H9 (cell line): Measurements from ENCODE around the gene ACTA1. TPM values are rescaled to one million over a fixed set of nuclear protein-coding genes. Genes with fewer than 3 reads are reported as not detected.

Experiments used
- DNase-seq: peaks from one replicate; pipeline ENCODE4 v3.0.0-alpha.2; 2017
- H2AFZ ChIP-seq: one replicate; pipeline ENCODE4 v1.6.1; 2013; ENCODE audit warnings: mild to moderate bottlenecking, low read length, control low read depth, moderate library complexity
- H2AK5ac ChIP-seq: 2 replicates; pipeline ENCODE4 v1.6.1; 2013; ENCODE audit warnings: low read length, control low read depth, mixed read lengths; ENCODE audit not compliant: insufficient read length
- H2BK120ac ChIP-seq: one replicate; pipeline ENCODE4 v1.6.1; 2013; ENCODE audit warnings: low read depth, mild to moderate bottlenecking, low read length, control low read depth, inconsistent platforms; ENCODE audit not compliant: poor library complexity, severe bottlenecking
- H2BK12ac ChIP-seq: 2 replicates; pipeline ENCODE4 v1.6.1; 2013; ENCODE audit warnings: low read length, control low read depth, mixed read lengths, low read depth; ENCODE audit not compliant: insufficient read length
- H2BK15ac ChIP-seq: 2 replicates; pipeline ENCODE4 v1.6.1; 2013; ENCODE audit warnings: low read depth, low read length, control low read depth
- H2BK20ac ChIP-seq: one replicate; pipeline ENCODE4 v1.6.1; 2013; ENCODE audit warnings: low read depth, mild to moderate bottlenecking, low read length, control low read depth, inconsistent platforms; ENCODE audit not compliant: poor library complexity, severe bottlenecking
- H2BK5ac ChIP-seq: 2 replicates; pipeline ENCODE4 v1.6.1; 2013; ENCODE audit warnings: low read length, control low read depth, mixed read lengths; ENCODE audit not compliant: insufficient read length
- H3K14ac ChIP-seq: 2 replicates; pipeline ENCODE4 v1.6.1; 2013; ENCODE audit warnings: low read length, control low read depth; ENCODE audit not compliant: insufficient read depth
- H3K18ac ChIP-seq: 2 replicates; pipeline ENCODE4 v1.6.1; 2013; ENCODE audit warnings: low read depth, mild to moderate bottlenecking, mixed read lengths, low read length, control low read depth; ENCODE audit not compliant: insufficient read length
- H3K23ac ChIP-seq: 2 replicates; pipeline ENCODE4 v1.6.1; 2013; ENCODE audit warnings: low read length, control low read depth, mixed read lengths, low read depth; ENCODE audit not compliant: insufficient read length
- H3K23me2 ChIP-seq: 2 replicates; pipeline ENCODE4 v1.6.1; 2013; ENCODE audit warnings: low read depth, mild to moderate bottlenecking, mixed read lengths, low read length, control low read depth; ENCODE audit not compliant: insufficient read length, poor library complexity, severe bottlenecking
- H3K27ac ChIP-seq: 2 replicates; pipeline ENCODE4 v1.5.1; 2013; ENCODE audit warnings: low read length, control low read depth, mixed read lengths, low read depth; ENCODE audit not compliant: insufficient read length
- H3K27me3 ChIP-seq: 2 replicates; pipeline ENCODE4 v1.6.1; 2013; ENCODE audit warnings: low read length, control low read depth, inconsistent platforms; ENCODE audit not compliant: insufficient read depth
- H3K4ac ChIP-seq: 2 replicates; pipeline ENCODE4 v1.6.1; 2013; ENCODE audit warnings: low read depth, mild to moderate bottlenecking, control low read depth, inconsistent platforms, low read length, moderate library complexity
- H3K4me1 ChIP-seq: 2 replicates; pipeline ENCODE4 v1.6.1; 2013; ENCODE audit warnings: low read length, control low read depth, inconsistent platforms; ENCODE audit not compliant: insufficient read depth
- H3K4me2 ChIP-seq: 2 replicates; pipeline ENCODE4 v1.6.1; 2013; ENCODE audit warnings: low read length, control low read depth, mixed read lengths; ENCODE audit not compliant: insufficient read length, insufficient read depth
- H3K56ac ChIP-seq: 2 replicates; pipeline ENCODE4 v1.6.1; 2013; ENCODE audit warnings: low read depth, mild to moderate bottlenecking, mixed read lengths, low read length, control low read depth; ENCODE audit not compliant: insufficient read length
- H3K79me1 ChIP-seq: 2 replicates; pipeline ENCODE4 v1.6.1; 2013; ENCODE audit warnings: low read depth, mild to moderate bottlenecking, moderate library complexity, low read length, control low read depth, inconsistent platforms; ENCODE audit not compliant: insufficient read depth, poor library complexity, severe bottlenecking
- H3K79me2 ChIP-seq: 2 replicates; pipeline ENCODE4 v1.6.1; 2013; ENCODE audit warnings: low read length, control low read depth, inconsistent platforms; ENCODE audit not compliant: insufficient read depth
- H3K9ac ChIP-seq: 2 replicates; pipeline ENCODE4 v1.6.1; 2013; ENCODE audit warnings: low read length, control low read depth, mixed read lengths; ENCODE audit not compliant: insufficient read length; ENCODE audit errors: extremely low read depth
- H3K9me3 ChIP-seq: one replicate; pipeline ENCODE4 v1.6.1; 2013; ENCODE audit warnings: low read depth, low read length, inconsistent platforms; ENCODE audit not compliant: control insufficient read depth
- H3T11ph ChIP-seq: one replicate; pipeline ENCODE4 v1.6.1; 2013; ENCODE audit warnings: mild to moderate bottlenecking, low read length, control low read depth, inconsistent platforms
- H4K20me1 ChIP-seq: one replicate; pipeline ENCODE4 v1.6.1; 2013; ENCODE audit not compliant: control insufficient read depth, insufficient read length, insufficient read depth
- H4K5ac ChIP-seq: 2 replicates; pipeline ENCODE4 v1.6.1; 2013; ENCODE audit warnings: low read depth, mild to moderate bottlenecking, mixed read lengths, low read length, control low read depth; ENCODE audit not compliant: insufficient read length
- H4K8ac ChIP-seq: replicated peaks from 2 replicates; pipeline ENCODE4 v1.6.1; 2013; ENCODE audit warnings: low read length, control low read depth, mixed read lengths, low read depth; ENCODE audit not compliant: insufficient read length
- H4K91ac ChIP-seq: 2 replicates; pipeline ENCODE4 v1.6.1; 2013; ENCODE audit warnings: low read depth, mild to moderate bottlenecking, moderate library complexity, mixed read lengths, low read length, control low read depth; ENCODE audit not compliant: insufficient read length
- H3K27ac Mint-ChIP-seq, 3 experiments: 2 replicates in 2 of 3; 3 replicates in 1 of 3; pipeline ENCODE4 v1.8.0; 2020 to 2021; ENCODE audit warnings: mixed read lengths in 3 of 3, mild to moderate bottlenecking in 1 of 3, moderate library complexity in 1 of 3
- H3K27me3 Mint-ChIP-seq: 2 replicates; pipeline ENCODE4 v1.8.0; 2021; ENCODE audit warnings: low read depth, mild to moderate bottlenecking, moderate library complexity, mixed read lengths
- H3K36me3 Mint-ChIP-seq, 3 experiments: 2 replicates in 2 of 3; 3 replicates in 1 of 3; pipeline ENCODE4 v1.8.0; 2020 to 2021; ENCODE audit warnings: low read depth in 3 of 3, mixed read lengths in 3 of 3; ENCODE audit not compliant: insufficient read depth in 1 of 3
- H3K4me1 Mint-ChIP-seq, 2 experiments: 2 replicates each; pipeline ENCODE4 v1.8.0; 2020; ENCODE audit warnings: mixed read lengths in 2 of 2
- H3K4me3 Mint-ChIP-seq, 2 experiments: 2 replicates in 1 of 2; 3 replicates in 1 of 2; pipeline ENCODE4 v1.8.0; 2020 to 2021; ENCODE audit warnings: mild to moderate bottlenecking in 2 of 2, mixed read lengths in 2 of 2, moderate library complexity in 1 of 2
- H3K9me3 Mint-ChIP-seq, 2 experiments: 2 replicates in 1 of 2; 3 replicates in 1 of 2; pipeline ENCODE4 v1.8.0; 2020; ENCODE audit warnings: mild to moderate bottlenecking in 2 of 2, mixed read lengths in 2 of 2, moderate library complexity in 1 of 2
- CTCF ChIP-seq: fragments of 200-600 bp; sonication (generic); conservative IDR thresholded peaks from 3 replicates; pipeline ENCODE4 v1.8.0; 2021; ENCODE audit warnings: antibody characterized with exemption, mild to moderate bottlenecking
- WGBS: extraction: QIAGEN DNeasy Blood & Tissue Kit; methylation state at CpG from one replicate; pipeline ENCODE4 v1.1.7; 2013; ENCODE audit warnings: missing lambda C conversion rate, low lambda C conversion rate, mixed read lengths; ENCODE audit not compliant: insufficient read length; ENCODE audit errors: extremely low coverage; 5-methylcytosine and 5-hydroxymethylcytosine counted together
- total RNA-seq: library from RNA; stranded (reverse); gene quantifications from 2 replicates; pipeline ENCODE4 v1.2.1, GENCODE V29; 2021

ACTA1 gene
- total RNA-seq, 1 experiment from 2014 or later = 48.5 TPM

GRCh38 chr1:229406798-229407197 lies 27.1 kb downstream of the ACTA1 start:
- Histone ChIP-seq H4K91ac (no peak overlapping the region), H3K18ac (no peak overlapping the region), H3K14ac (no peak overlapping the region), H4K20me1 (no peaks in the 10 kb centered on the region), H2BK120ac (no peak overlapping the region), H4K5ac (no peak overlapping the region), H3K23ac (no peak overlapping the region), H2AFZ (no peak overlapping the region), H3K23me2 (peaks cover 14% of the 10 kb centered on the region), H3K4ac (no peak overlapping the region), H2BK20ac (no peak overlapping the region), H3T11ph (no peak overlapping the region), H3K79me1 (no peaks in the 10 kb centered on the region), H3K56ac (no peak overlapping the region), H2BK12ac (no peak overlapping the region), H2AK5ac (no peak overlapping the region), H4K8ac (no peak overlapping the region), H3K4me1 (peaks cover 14% of the 10 kb centered on the region; the same call in 1 of the 2 replicates), H3K9ac (no peak overlapping the region), H3K27me3 (peaks cover 7% of the 10 kb centered on the region; the same call in 1 of the 2 replicates), H3K27ac (no peak overlapping the region), H2BK15ac (no peak overlapping the region), H3K79me2 (no peaks in the 10 kb centered on the region), H2BK5ac (no peak overlapping the region), H3K9me3 (no peaks in the 10 kb centered on the region), H3K4me2 (peak overlapping the region; percentile 84)
- H3K36me3 Mint-ChIP-seq = peaks cover 0 to 1% (median 0%) of the 10 kb centered on the region in 3 experiments; a peak in 1 of 7 replicates
- H3K4me1 Mint-ChIP-seq = peaks cover 30 to 42% of the 10 kb centered on the region in 2 experiments
- no CpG with 5 or more reads among the region's 10 CpGs for WGBS
- H3K27me3 Mint-ChIP-seq = peaks cover 81% of the 10 kb centered on the region
- peak overlapping the region; percentile 74 to 86 for H3K4me3 Mint-ChIP-seq
- H3K9me3 Mint-ChIP-seq = peaks cover 0 to 1% of the 10 kb centered on the region in 2 experiments; a peak in 2 of 5 replicates
- peak; percentile 69 for DNase-seq
- TF ChIP-seq CTCF = no peak
- H3K27ac Mint-ChIP-seq = peak overlapping the region in 1 of 3 experiments; percentile 42; a peak in 1 of 7 replicates
